ENCODE results near the gene C14orf132.

The C14orf132 gene

DNA sequence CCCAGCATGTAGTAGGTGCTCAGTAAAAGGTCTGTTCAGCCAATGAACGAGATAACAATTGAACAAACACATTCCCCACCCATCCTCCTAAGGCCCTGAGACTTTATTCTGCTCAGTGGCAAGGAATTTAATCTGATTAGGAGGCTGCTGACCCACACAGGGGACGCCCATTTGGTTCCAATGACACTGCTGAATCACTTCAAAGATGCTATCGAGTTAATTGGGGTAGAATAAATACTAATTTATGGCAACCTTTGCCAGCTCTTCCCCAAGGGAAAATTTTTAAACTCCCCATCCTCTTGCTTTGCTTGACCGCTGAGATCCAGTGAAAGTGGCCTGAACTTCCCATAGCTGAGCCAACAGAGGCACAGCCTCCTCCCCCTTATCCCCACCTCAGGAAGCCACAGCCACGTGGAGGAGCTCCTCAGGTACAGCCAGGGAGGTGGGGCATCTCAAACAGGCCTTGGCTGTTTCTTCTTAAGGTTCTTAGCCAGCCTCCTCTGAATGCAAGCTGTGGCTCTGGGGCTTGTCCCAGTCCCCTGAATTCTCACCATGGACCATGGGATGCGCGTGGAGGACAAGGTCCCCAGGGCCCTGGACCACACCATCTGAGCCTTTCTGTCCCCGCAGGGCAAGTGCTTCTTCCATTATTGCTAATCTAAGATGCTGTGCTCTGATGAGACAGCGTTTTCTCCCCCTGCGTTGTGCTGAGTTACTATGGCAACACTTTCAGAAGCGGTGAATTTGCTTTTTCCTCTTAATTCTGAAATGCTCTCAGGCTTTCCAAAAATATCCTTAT lies 26.7 kb downstream of the C14orf132 start:
- in situ Hi-C loops (cut with HindIII; ENCODE audit: low pct_ligation_motif_present, low sequenced_read_pairs), result no loop called here
- DNase-seq, result no peak
- Histone ChIP-seq H3K4me3 (ENCODE audit: low read depth, low read length) (no peak overlapping the region), H3K27me3 (replicated peaks) (no peaks in the 10 kb centered on the region), H3K36me3 (replicated peaks) (no peaks in the 10 kb centered on the region), H3K27ac (no peak overlapping the region)
- TF ChIP-seq, protein P1, sequence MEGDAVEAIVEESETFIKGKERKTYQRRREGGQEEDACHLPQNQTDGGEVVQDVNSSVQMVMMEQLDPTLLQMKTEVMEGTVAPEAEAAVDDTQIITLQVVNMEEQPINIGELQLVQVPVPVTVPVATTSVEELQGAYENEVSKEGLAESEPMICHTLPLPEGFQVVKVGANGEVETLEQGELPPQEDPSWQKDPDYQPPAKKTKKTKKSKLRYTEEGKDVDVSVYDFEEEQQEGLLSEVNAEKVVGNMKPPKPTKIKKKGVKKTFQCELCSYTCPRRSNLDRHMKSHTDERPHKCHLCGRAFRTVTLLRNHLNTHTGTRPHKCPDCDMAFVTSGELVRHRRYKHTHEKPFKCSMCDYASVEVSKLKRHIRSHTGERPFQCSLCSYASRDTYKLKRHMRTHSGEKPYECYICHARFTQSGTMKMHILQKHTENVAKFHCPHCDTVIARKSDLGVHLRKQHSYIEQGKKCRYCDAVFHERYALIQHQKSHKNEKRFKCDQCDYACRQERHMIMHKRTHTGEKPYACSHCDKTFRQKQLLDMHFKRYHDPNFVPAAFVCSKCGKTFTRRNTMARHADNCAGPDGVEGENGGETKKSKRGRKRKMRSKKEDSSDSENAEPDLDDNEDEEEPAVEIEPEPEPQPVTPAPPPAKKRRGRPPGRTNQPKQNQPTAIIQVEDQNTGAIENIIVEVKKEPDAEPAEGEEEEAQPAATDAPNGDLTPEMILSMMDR (IDR thresholded peaks at IDR 0.05; ENCODE audit: low read depth, low read length, missing control alignments), result no peak

DNA sequence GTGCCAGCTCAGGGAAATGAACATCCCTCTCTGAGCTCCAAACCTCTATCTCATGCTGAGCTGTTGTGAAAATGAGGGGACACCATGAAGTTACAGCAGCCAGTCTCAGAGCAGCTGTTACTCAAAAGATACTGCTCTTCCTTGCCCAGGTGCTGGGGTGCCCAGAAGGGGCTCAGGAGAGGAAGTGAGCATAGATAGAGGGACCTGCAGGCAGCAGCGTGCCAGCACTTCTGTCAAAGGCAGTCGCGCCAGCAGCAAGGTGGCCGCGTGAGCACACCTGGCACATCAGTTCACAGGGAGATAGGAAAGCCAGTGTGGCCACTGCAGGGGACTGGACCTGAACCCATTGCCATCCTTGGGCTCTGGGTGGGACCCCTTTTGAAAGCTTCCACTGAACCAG lies 27.8 kb downstream of the C14orf132 start:
- no peak for DNase-seq
- in situ Hi-C loops (cut with HindIII; ENCODE audit: low pct_ligation_motif_present, low sequenced_read_pairs), result no loop called here
- no peaks in the 10 kb centered on the region for H3K27me3 ChIP-seq (replicated peaks)
- H3K27ac ChIP-seq, result no peak overlapping the region
- no peaks in the 10 kb centered on the region for H3K36me3 ChIP-seq (replicated peaks)
- H3K4me3 ChIP-seq (ENCODE audit: low read depth, low read length), result no peak overlapping the region
- TF ChIP-seq, protein P1 (IDR thresholded peaks at IDR 0.05; ENCODE audit: low read depth, low read length, missing control alignments), result no peak

DNA sequence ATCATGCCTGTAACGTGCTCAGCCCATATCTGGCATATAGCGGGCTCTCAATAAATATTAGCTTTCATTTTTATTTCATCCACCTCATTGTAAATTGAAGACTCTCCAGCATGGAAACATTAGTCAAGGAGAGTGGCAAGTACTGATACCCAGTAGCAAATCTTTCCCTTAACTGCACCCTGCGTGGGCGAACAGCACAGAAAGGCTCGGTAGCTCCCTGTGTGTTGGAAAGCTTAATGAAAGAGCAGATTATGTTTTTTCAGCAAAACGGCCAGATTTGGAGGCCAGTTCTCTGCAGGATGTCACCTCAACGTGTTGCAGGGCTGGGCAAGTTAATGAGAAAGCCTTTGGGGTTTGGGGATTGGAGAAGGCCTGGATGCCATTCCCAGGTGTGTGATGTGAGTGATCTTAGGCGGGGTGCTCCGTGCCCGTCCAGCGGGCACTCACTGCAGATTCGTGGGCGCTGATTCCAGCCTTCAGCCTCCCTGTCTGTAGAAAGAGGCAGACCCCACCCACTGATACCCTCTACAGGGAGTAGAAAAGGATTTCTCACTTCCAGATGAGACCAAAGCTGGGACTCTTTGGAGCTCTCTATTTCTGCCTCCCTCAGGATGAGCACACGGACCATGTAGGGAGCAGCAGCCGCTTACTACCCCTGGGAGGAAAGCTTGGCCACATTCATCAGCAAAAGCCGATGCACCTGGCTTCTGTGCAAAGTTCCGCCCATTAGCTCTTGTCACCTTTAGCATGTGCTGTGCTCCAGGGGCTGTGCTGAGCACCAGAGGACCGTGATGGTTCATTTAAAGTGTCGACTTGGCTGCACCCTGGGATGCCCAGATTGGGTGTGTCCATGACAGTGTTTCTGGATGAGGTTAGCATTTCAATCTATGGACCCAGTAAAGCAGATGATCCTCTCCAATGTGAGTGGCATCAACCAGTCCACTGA lies 29.1 kb downstream of the C14orf132 start:
- Histone ChIP-seq H3K36me3 (replicated peaks) (no peaks in the 10 kb centered on the region), H3K4me3 (ENCODE audit: low read depth, low read length) (no peak overlapping the region), H3K27ac (no peak overlapping the region), H3K27me3 (replicated peaks) (no peaks in the 10 kb centered on the region)
- TF ChIP-seq, protein P1 (IDR thresholded peaks at IDR 0.05; ENCODE audit: low read depth, low read length, missing control alignments), result no peak
- in situ Hi-C loops (cut with HindIII; ENCODE audit: low pct_ligation_motif_present, low sequenced_read_pairs), result no loop called here
- no peak for DNase-seq

DNA sequence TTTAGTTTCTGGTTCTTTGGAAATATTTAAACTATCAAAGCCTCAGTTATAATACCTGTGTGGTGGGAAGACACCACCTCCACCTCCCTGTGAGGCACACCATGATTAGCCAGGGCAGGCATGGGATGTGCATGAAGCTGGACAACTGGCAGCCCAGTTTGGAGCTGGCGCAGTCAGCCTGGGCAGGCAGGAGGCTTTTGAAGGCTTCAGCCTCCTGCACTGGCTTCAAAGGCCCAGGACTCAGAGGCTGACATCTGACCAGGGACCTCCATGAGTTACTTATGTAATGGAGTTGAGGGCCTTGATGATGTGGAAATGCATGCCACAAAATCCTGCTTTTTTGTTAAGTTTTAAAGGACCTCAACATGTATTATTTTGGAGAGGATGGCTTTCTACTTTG lies 30.3 kb downstream of the C14orf132 start:
- Histone ChIP-seq H3K36me3 (replicated peaks) (no peaks in the 10 kb centered on the region), H3K4me3 (ENCODE audit: low read depth, low read length) (no peak overlapping the region), H3K27ac (no peak overlapping the region), H3K27me3 (replicated peaks) (no peaks in the 10 kb centered on the region)
- TF ChIP-seq, protein P1 (IDR thresholded peaks at IDR 0.05; ENCODE audit: low read depth, low read length, missing control alignments), result no peak
- no peak for DNase-seq
- in situ Hi-C loops (cut with HindIII; ENCODE audit: low pct_ligation_motif_present, low sequenced_read_pairs), result no loop called here

DNA sequence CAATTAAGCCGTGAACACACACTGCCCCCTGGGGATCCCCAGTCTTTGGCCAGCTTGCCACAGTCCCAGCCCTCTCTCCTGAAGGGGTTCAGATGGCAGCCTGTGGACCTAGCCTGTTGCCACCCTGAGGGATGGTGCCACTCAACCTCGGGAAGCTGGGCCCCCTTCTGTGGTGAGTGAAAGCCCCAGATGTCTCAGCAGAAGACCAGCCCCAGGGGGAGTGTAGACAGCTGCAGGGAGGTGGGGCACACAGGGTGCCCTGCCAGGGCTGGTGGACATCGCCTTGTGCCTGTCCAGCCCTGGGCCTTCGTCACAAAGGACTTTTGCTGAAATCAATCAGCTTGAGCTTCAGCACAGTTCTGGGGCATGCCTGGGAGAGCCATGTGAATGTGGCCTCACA lies 32.4 kb downstream of the C14orf132 start:
- TF ChIP-seq, protein P1 (IDR thresholded peaks at IDR 0.05; ENCODE audit: low read depth, low read length, missing control alignments), result no peak
- in situ Hi-C loops (cut with HindIII; ENCODE audit: low pct_ligation_motif_present, low sequenced_read_pairs), result no loop called here
- no peak for DNase-seq
- Histone ChIP-seq H3K36me3 (replicated peaks) (no peaks in the 10 kb centered on the region), H3K27me3 (replicated peaks) (no peaks in the 10 kb centered on the region), H3K4me3 (ENCODE audit: low read depth, low read length) (no peak overlapping the region), H3K27ac (no peak overlapping the region)
